Colonic mucosa (tissue), 4 donors: ENCODE data around the gene MYH15. TPM values are rescaled to one million over a fixed set of nuclear protein-coding genes. Genes with fewer than 3 reads are reported as not detected.

Experiments
- DNase-seq: peaks from one replicate; pipeline ENCODE4 v3.0.0-alpha.2; 2020
- H3K27ac ChIP-seq: fragments of 200-600 bp; one replicate; pipeline ENCODE4 v1.8.0; 2021
- H3K27me3 ChIP-seq: fragments of 200-600 bp; one replicate; pipeline ENCODE4 v1.8.0; 2021
- H3K36me3 ChIP-seq: fragments of 200-600 bp; one replicate; pipeline ENCODE4 v1.8.0; 2021
- H3K4me1 ChIP-seq: fragments of 200-600 bp; one replicate; pipeline ENCODE4 v1.8.0; 2021; ENCODE audit warnings: mild to moderate bottlenecking
- H3K4me3 ChIP-seq: fragments of 200-600 bp; one replicate; pipeline ENCODE4 v1.8.0; 2021
- H3K9ac ChIP-seq, 2 donors: one replicate each; pipeline ENCODE4 v1.7.0; 2013; ENCODE audit warnings: control low read depth in 2 of 2, low read depth in 2 of 2, low read length in 2 of 2
- H3K9me3 ChIP-seq: fragments of 200-600 bp; one replicate; pipeline ENCODE4 v1.8.0; 2021
- CTCF ChIP-seq: fragments of 200-600 bp; IDR thresholded peaks from one replicate; pipeline ENCODE4 v1.8.0; 2022; ENCODE audit warnings: antibody characterized with exemption, mild to moderate bottlenecking
- intact Hi-C: fragments of 100-400 bp; cut with DNase I; formaldehyde crosslinking; loops from one replicate; pipeline ENCODE4 v1.14.1; 2022
- total RNA-seq, 2 donors: library from RNA; stranded (reverse); fragmentation: NEBNext Ultra II Directional in 1 of 2; extraction: Animal tissue kit (Norgen Biotek cat#: 25700) in 1 of 2; gene quantifications; one replicate each; pipeline ENCODE4 v1.2.1, GENCODE V29; 2021
- donor health status: healthy.
- donor health status: DM: no; HTN: no; CAD: no.
- donor health status: DM: no; HTN: no; CAD: no.

Gene MYH15
- under 1 TPM; 0.13 to 0.44 TPM for total RNA-seq

GRCh38 chr3:108510496-108510895, at the start of gene MYH15:
Gene MYH15, minus strand, starts transcription at chr3:108510596. Its CDS starts 66 bp downstream, at chr3:108510530.
- H3K4me1 ChIP-seq, result no peaks in the 10 kb centered on the region
- no peak within 1 kb of the TSS for H3K9ac ChIP-seq
- no peaks in the 10 kb centered on the region for H3K36me3 ChIP-seq
- DNase-seq, result no peak
- H3K27ac ChIP-seq, result no peak within 1 kb of the TSS
- no peaks in the 10 kb centered on the region for H3K9me3 ChIP-seq
- TF ChIP-seq CTCF, result no peak
- no peak within 1 kb of the TSS for H3K4me3 ChIP-seq
- H3K27me3 ChIP-seq, result no peaks in the 10 kb centered on the region
- intact Hi-C loops, result no loop called here

- H3K27ac ChIP-seq, result no peak overlapping the region
- H3K36me3 ChIP-seq, result no peaks in the 10 kb centered on the region
- DNase-seq, result no peak
- H3K4me3 ChIP-seq, result no peak overlapping the region
- no peaks in the 10 kb centered on the region for H3K9me3 ChIP-seq
- no peaks in the 10 kb centered on the region for H3K27me3 ChIP-seq
- intact Hi-C loops, result no loop called here
- TF ChIP-seq CTCF, result no peak
- H3K4me1 ChIP-seq, result peaks cover 5% of the 10 kb centered on the region
- H3K9ac ChIP-seq, result no peak overlapping the region
These were observed 45.7 kb upstream of the MYH15 start for GRCh38 chr3:108555966-108556581.

GRCh38 chr3:108554913-108555571, 44.6 kb upstream of the MYH15 start:
- H3K9ac ChIP-seq, result no peak overlapping the region
- no peaks in the 10 kb centered on the region for H3K36me3 ChIP-seq
- H3K4me3 ChIP-seq, result no peak overlapping the region
- no peaks in the 10 kb centered on the region for H3K9me3 ChIP-seq
- TF ChIP-seq CTCF, result no peak
- no peaks in the 10 kb centered on the region for H3K27me3 ChIP-seq
- intact Hi-C loops, result loop anchor here (5.0 kb wide), 1 partner anchor 68 kb away; no protein-coding TSS in a partner anchor
- peak overlapping the region; percentile 49 for H3K27ac ChIP-seq
- peaks cover 5% of the 10 kb centered on the region for H3K4me1 ChIP-seq
- DNase-seq, result no peak

- no peak overlapping the region for H3K4me3 ChIP-seq
- H3K4me1 ChIP-seq, result peaks cover 5% of the 10 kb centered on the region
- H3K36me3 ChIP-seq, result no peaks in the 10 kb centered on the region
- no peak for TF ChIP-seq CTCF
- peak overlapping the region; percentile 49 for H3K27ac ChIP-seq
- no peaks in the 10 kb centered on the region for H3K9me3 ChIP-seq
- no peaks in the 10 kb centered on the region for H3K27me3 ChIP-seq
- intact Hi-C loops, result loop anchor here (5.0 kb wide), 1 partner anchor 67 kb away; no protein-coding TSS in a partner anchor
- H3K9ac ChIP-seq, result no peak overlapping the region
- DNase-seq, result no peak
These were observed 43.8 kb upstream of the MYH15 start for GRCh38 chr3:108554229-108554628.

GRCh38 chr3:108552267-108553159, 42.1 kb upstream of the MYH15 start:
- H3K4me3 ChIP-seq, result no peak overlapping the region
- H3K36me3 ChIP-seq, result no peaks in the 10 kb centered on the region
- no peaks in the 10 kb centered on the region for H3K9me3 ChIP-seq
- TF ChIP-seq CTCF, result peak; percentile 13
- H3K27ac ChIP-seq, result no peak overlapping the region
- DNase-seq, result no peak
- intact Hi-C loops, result loop anchor here (5.0 kb wide), 1 partner anchor 65 kb away; no protein-coding TSS in a partner anchor
- H3K27me3 ChIP-seq, result no peaks in the 10 kb centered on the region
- H3K4me1 ChIP-seq, result peaks cover 5% of the 10 kb centered on the region
- no peak overlapping the region for H3K9ac ChIP-seq
